Measurements from ENCODE around the gene APH1A.
"Not testable (repeated sequence)": the region's sequence is repeated elsewhere in the genome, so short reads cannot be mapped to it uniquely, and the experiment has no call there.

Gene APH1A

DNA sequence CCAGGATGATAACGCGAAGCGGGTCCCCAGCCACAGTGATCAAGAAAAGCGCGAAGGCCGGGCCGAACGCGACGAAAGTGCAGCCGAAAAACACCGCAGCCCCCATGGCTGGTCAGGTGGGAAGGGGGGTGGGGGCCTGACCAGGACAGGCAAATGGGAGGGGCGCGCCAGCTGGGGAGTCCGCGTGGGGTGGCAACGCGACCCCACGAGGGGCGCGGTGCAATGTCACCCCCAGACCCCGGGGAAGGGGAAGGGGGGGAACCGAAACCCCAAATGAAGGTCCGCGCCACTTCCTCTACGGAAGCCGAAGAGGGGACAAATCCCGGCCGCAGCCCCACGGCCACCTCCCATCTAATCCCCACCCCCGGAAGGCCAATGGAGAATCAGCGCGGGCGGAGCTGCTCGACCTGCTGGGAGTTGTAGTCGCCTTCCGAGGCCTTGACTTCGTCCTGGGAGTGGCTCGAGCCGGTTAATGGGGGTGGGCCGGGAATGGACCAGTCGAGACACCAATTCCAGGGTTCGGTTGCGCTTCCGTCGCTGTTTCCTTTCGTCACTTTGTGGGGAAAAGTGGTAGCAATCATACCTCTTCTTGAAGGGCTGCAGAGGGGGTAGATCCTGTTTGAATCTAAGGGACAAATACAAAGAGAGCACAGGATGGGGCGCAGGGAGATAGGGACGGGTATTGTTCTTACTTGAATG is at the start of gene APH1A:
Gene APH1A (minus strand): TSS at position 312 of the 699 bp plus-strand sequence. CDS start 206 bp downstream, at position 106.
- peak; percentile 96 for DNase-seq

DNA sequence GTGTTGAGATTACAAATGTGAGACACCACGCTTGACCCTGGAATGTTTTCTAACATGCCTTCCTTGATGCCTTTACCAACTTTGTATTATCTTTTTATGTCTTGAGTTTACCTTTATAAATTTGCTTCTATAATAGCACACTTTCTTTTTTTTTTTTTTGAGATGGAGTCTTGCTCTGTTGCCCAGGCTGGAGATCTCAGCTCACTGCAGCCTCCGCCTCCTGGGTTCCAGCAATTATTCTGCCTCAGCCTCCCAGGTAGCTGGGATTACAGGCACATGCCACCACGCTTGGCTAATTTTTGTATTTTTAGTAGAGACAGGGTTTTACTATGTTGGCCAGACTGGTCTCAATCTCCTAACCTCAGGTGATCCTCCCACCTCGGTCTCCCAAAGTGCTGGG is 45.9 kb upstream of the APH1A start:
- not testable (repeated sequence) for DNase-seq

DNA sequence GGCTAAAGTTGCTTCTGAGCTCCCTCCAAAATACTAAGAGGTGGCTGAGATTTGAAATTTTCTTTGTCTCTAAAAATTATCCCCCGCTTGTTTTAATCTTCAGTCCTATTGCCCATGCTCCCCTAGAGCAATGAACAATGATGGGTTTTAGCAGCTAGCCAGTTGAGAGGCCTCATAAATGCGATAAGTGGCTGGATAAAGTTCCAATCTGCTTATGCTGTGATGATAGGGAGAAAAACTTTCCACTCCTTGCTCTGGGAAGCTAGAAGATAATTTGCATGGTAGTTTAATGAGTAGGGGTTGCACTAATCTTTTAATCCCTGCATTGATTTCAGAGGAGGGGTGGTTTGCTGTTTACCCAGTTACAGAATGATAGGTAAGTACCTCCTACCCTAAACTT is 42.9 kb upstream of the APH1A start:
- DNase-seq, result no peak

DNA sequence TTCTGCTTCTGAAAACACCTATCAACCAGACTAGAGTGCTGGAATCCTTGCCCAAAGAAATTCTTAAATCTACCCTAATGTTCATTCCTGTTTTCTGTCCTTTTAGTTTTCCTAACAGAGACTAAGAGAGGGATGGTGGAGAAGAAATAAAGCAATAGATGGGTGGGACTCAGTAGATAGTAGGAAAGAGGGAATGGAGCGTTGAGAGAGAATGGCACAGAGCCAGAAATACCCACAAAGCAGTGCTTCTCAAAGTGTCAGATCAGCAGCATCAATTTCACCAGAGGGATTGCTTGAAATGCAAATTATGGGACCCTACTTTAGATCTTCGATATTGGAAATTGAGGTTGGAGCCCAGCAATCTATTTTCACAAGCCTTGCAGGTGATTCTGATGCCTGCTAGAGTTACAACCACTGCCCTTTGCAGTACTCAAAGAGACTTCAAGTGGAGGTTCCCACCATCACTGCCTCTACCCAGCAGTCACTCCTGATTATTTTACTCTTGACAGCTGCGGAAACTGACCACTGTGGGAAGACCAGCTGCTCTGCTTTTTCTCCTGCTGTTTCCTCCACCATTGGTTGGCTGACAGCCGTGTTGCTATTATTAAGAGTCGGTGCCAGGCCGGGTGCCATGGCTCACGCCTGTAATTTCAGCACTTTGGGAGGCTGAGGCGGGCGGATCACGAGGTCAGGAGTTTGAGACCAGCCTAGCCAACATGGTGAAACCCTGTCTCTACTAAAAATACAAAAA is 41.1 kb upstream of the APH1A start:
- DNase-seq, result no peak

DNA sequence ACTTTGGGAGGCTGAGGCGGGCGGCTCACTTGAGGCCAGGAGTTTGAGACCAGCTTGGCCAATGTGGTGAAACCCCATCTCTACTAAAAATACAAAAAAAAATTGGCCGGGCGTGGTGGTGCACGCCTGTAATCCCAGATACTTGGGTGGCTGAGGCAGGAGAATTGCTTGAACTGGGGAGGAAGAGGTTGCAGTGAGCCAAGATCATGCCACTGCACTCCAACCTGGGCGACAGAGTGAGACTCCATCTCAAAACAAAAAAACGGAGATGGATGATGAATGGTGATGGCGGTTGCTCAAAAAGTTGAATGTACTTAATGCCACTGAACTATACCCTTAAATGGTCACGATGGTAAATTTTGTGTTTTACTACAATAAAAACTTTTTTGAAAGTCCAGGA is 39.8 kb upstream of the APH1A start:
- DNase-seq, result not testable (repeated sequence)

DNA sequence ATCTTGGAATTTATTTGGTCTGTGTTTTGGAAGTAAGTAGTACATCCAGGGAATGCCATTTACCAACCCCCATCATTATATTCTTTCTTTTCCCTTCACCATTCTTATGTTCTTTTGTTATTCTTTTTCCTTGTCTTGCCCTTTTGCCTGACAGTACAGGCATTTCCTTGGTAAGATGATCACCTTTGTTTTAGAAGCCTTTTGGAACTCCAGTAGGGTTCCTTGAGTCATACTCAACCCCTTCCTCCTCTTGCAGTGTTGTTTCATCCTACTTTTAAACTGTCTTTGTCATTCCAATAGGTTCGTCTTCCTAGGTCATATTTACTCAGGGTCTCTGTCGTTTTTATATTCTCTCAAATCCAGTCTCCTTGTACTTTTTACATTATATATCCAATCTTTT is 34.1 kb upstream of the APH1A start:
- DNase-seq, result no peak

DNA sequence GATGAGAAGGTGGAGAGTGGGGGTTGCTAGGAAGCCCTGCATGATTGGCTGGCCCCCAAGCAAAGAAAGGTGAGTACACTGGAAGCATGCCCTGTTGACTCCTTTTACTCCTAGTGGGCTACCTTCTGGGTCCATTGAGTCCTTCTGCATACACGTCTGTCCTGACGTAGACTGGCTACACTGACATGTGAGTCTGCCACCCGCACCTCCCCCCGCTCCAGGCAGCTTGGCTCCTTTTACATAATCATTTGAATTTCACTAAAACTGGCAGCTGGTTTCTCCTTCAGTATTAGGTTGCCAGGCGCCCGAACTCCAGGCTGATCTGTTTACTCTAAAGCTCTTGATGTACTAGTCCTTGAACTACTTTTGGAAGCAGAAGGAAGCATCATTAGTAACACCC is 33.5 kb upstream of the APH1A start:
- no peak for DNase-seq

DNA sequence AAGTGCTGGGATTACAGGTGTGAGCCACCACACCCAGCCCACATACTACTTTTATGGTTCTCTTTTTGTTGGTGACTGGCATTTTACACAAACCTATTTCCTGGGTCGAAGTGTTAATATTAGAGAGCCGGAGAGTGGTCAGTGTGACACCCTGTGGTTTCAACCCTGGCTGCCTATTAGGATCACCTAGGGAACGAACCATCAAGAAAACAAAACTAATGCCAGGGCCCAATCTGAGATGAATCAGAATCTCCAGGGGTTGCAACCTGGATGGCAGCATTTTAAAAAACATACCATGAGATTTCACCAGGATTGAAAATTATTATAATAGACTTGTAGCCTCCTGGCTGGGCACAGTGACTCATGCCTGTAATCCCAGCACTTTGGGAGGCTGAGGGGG is 30.9 kb upstream of the APH1A start:
- DNase-seq, result no peak

DNA sequence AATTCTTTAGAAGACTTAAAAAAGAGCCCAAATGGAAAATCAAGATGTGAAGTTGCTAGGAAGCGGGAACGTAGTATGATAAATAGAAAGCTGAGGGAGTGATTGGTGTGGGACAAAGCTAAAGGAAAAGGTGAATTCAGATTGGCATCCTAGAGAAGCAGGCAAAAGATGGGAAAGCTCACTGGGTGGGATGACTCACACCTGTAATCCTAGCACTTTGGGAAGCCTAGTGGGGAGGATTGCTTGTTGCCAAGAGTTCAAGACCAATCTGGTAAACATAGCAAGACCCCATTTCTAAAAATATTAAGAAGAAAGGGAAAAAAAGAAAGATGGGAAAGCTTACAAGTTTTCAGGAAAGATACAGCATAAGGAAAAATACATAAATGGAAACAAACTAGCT is 26.7 kb upstream of the APH1A start:
- DNase-seq, result no peak

DNA sequence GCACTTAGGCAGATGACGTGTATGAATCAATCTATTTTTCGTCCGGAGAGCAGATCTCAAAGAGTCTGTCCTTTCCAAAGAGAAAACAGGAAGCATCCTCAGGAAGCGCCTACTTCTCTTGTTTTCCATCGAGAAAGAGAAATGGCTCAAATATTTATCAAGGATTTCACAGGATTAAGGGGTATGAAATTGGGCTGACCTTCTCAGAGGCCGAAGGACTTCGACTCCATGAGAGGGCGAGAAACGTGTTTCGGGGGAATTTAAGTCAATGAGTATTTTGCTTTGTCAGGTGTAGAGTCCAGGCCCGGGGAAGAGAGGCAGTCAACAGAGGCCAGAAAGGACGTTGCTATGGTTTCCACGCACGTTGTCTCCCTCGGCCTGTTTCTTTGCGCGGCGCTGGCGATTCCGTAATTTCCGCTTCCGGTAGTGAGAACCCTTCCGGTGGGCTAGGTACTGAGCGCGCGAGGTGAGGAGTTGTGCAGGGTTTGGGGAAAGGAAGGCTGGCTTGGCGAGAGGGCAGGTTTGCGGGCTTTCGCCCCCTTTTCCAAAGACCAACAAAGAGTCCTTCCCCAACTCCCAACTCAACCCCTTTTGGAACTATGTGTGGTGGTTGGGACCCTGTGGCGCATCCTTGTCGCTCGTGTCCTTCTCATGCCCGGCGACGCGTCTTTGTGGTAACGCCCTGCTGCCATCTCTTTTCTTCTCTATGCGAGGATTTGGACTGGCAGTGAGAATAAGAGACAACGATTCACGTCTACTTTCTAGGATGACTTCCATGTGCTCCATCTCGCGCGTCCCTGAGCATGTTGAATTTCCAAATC is 24.8 kb upstream of the APH1A start, which contains the start of gene MRPS21:
Gene MRPS21 (plus strand): TSS at position 429 of the 821 bp plus-strand sequence. CDS start 506 bp downstream, outside the sequence.
- peak; percentile 90 for DNase-seq

DNA sequence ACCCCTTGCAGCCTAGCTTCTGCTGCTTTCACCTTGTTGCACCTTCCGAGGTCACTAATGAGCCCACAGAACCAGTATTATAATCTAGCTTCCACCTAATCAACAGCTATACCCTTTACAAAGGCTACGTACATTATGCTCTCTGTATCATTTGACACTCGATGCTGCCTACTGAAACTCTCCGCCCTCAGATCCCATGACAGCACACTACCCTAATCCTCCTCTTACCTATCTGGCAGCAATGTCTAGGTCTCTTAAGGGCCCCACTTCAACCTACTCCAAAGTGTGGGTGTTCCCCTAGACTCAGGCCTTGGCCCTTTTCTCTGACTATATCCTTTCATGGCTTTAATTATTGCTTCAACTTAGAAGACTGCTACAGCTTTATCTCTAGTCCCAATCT is 20.0 kb upstream of the APH1A start:
- no peak for DNase-seq

DNA sequence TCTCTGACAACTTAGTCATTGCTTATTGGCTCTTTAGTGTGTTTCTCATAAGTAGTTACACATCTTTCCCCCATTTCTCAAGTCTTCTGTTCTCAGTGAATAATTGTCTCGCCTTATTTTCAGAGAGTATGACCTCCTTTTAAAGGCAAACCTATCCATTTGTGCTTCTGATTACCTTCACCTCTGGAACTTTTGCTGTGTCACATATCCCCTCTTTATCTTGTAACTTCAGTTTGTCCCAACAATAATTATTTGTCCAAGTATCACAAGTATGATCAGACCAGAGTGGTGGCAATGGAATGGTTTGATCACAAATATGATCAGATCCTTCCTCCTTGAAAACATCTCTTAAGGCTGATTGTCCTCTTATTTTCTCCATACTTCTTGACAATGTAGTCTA is 19.6 kb upstream of the APH1A start:
- no peak for DNase-seq

DNA sequence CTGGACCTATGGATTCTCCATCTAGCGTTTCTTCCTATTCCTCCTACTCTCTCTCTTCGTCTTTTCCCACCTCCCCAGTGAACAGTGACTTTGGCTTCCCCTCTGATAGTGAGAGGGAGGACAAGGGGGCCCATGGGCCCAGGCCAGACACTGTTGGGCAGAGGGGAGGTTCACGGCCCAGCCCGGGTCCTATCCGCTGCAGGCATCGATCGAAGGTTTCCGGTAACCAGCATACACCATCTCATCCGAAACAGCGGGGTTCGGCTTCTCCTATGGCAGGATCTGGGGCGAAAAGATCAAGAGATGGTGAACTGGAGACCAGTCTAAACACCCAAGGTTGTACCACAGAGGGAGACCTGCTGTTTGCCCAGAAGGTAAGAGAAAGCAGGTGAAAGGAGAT is 14.4 kb upstream of the APH1A start:
- no peak for DNase-seq

DNA sequence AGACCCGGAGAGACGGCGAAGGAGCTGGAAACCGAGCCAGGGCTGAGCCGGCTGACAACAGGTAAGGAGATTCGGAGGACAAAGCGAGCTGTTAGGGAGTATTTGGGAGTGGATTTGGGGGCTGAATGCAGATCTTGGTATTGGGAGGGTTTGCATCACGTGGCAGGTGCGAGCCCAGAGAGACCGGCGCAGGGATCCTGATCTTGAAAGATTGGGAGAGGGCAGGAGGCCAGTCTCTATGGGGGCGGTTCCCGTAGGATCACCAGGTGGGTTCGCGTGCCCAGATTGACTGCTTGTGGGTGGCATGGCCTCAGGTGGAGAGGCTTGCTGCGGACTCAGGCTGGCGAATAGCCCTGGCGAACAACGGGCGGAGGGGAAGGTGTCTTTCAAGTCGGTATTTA is 13.7 kb upstream of the APH1A start:
- DNase-seq, result peak; percentile 8

DNA sequence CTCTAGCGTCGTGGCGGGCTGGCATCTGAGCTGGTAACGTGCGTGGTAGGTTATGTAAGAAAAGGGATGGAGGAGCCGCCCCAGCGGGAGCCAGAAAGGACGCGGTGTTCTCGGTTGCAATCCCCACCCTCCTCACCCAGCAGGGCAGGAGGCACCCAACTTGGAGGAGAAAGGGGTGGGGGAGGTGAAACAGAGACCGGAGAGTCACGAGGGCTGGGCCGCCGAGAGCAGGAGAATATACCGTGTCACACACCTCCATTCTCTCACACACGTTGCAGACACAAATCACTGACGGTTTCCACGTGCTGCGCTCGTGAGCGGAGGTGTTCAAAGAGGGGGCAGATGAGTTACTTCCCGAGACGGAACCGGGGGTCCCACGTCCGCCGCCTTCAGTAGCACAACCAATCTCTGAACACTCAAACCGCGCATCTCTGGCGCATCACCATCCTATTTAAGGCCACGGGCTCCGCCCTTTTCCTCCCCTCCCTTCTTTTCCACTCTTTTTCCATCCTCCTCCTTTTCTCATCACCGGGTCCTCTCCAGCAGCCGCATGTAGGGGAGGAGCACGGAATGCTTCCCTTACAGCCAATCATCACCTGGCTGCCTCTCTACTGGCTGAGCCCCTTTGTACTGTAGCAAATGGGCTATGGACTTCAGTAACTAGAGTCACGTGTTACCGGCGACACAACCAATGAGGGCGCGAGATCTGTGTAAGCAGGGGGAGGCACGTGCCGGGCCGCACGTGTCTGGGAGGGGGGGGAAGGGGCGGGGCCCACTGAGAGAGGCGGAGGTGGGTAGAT is 13.1 kb upstream of the APH1A start, which contains the start of gene CIART:
Gene CIART (plus strand): TSS at position 797 of the 800 bp plus-strand sequence. CDS start 714 bp downstream, outside the sequence.
- peak; percentile 88 for DNase-seq

DNA sequence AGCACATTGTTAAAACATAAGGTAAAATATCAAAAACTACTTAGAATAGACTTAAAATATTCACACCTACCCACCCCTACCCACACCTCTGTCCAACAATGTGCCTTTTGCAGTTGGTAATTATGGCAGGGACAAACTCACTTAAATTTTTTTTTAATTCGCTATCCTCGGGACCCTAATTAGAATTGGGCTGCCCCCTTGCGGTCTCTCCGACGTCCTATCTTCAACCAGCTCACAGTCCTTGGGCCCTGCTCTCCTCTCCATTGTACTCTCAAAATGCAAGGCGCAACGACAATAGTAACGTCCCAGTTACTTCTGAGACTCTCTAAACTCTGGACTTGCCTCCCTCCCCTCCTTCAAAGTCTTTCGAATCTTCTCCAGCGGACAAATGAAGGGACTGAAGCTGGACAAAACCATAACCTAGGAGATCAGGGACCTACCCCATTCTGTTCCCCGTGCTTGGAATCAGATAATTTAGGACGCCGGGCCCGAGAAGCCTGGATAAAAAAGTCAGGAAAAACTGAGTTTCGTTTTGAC is 12.5 kb upstream of the APH1A start:
- peak; percentile 57 for DNase-seq

DNA sequence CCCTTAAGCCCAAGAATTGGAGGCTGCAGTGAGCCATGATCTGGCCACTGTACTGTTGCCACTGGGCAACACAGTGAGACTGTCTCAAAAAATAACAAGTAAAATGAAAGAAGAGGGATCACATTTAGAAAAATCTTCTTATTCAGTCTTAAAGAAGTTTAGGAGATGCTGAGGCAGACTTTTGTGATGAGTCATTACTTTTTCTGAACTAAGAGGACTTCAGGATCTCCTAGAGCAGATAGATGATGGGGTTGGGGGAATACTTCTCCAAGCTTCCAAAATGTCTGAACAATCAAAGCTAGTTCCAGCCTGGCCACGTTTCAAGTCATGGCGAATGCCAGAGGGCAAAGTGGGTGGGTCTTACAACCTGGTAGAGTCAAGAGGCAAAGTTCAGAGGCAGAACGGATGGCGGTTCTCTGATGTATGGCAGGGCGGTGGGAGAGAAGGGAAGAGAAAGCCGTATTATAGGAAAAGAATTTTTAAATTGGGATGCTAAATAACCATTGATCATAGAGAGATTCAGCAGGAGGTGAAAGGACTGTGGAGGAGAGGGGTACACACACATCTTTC is 11.4 kb upstream of the APH1A start:
- no peak for DNase-seq

DNA sequence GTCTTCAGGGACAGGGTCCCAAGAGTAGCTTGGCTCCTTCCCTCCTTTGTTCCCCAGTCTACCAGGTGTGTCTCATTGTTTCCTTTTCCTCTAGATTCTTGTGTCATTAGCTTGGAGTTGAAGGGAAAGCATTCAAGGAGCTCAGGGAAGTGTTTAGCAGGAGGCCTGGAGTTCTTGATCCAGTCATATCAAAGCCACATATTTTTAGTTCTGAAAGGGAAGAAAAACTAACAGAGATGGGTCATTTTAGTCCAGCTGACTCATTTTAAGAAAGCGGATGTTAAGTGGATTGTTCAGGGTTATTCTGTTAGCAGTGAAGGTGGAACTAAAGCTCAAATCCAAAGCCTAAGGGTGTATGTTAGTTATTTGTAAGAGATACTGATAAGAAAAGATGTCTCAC is 4.5 kb upstream of the APH1A start:
- no peak for DNase-seq

DNA sequence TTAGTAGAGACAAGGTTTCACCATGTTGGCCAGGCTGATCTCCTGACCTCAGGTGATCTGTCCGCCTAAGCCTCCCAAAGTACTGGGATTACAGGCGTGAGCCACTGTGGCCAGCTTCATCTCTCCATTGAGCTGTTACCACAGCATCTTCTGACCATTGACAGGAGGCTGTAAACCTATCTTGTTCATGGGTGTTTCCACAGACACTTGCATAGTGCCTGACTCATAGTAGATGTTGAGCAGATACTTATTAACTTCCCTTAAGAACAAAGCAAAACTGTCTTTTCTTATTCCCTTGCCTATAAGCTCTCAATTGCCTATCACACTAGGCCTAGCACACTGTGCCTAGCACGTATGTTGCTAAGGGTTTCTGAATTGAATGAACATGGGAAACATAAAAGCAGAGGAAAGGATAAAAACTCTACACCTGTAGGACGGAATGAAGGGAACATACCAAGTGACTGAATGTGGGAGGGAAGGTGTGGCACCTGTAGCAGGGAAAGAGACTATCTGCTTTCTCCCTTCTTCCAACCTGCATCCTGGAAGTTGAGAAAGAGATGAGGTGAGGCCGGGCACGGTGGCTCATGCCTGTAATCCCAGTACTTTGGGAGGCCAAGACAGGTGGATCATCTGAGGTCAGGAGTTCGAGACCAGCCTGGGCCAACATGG is 2.6 kb upstream of the APH1A start:
- no peak for DNase-seq

DNA sequence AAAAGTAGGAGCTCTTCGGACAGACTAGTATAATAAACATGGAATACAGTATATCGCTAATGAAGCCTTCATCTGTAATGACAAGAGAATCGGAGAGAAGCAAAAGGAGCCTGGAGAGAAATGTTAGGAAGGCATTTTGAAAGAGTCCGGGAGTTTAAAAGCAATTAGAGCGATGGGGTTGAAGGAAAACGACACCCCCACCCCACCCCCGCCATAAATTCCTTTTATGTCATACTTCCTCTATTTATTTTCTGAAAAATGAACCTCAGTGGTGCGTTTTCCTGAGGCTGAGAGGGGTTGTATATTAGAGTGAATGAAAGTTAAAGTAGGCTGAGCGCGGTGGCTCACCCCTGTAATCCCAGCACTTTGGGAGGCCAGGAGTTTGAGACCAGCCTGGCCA is 635 bp upstream of the APH1A start:
- no peak for DNase-seq

DNA sequence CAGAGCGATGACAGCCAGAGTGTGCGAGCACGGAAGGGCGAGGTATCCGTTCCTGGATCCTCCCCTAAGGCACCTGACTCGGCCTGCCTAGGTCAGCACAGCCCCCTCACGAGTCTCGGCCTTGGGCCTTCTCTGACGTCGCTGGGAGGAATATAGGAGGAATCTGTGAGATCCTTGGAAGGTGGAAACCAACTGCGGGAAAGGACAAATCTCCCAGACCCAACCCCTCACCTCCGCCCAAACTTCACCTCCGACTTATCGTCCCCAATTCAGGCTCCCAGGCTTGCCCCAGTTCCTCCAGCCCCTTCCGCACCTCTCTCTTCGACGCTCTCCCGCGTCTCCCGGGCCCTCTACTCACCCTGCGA is 494 bp downstream of the APH1A start:
- DNase-seq, result peak; percentile 30

All from stimulated activated CD4-positive, alpha-beta T cell treated with anti-CD3 and anti-CD28 coated beads, Interleukin-1b, Interleukin-23, amount 100 ng/mL, for 48 hours (primary cell).